ENCODE results near the gene DRICH1. TPM values are rescaled to one million over a fixed set of nuclear protein-coding genes. Genes with fewer than 3 reads are reported as not detected.

Gene DRICH1
- total and polyA plus RNA-seq, 2 of the 13 experiments (the other 11 are each of a cell fraction or from before 2014, with no cell fraction given) = 0.22 to 0.66 TPM

DNA sequence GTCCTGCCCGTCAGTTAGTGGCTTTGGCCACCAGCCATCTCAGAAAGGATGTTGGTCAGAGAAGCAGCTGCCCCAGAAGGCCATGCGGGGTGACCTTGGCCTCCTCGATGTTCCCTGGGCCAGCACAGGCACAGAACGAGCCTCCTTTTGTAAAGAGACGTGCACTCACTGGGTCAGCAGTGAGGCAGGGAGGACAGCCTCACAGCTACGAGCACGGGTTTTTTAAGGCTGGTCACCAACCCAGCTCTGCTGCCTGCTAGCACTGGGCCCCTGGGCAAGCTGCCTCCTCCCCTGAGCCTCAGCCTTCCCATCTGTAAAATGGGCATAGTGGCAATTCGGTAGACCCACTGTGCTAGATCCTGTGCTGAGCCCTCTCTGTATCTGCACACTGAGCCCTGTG, 62.8 kb downstream of the DRICH1 start (continued):
- TF ChIP-seq NR2F6 (IDR thresholded peaks at IDR 0.05) = no peak
- TF ChIP-seq NR2F6 (CRISPR knock-in tag; IDR thresholded peaks at IDR 0.05) = peak; percentile 40; the same call in 1 of the 2 replicates
- TF ChIP-seq, protein P1, sequence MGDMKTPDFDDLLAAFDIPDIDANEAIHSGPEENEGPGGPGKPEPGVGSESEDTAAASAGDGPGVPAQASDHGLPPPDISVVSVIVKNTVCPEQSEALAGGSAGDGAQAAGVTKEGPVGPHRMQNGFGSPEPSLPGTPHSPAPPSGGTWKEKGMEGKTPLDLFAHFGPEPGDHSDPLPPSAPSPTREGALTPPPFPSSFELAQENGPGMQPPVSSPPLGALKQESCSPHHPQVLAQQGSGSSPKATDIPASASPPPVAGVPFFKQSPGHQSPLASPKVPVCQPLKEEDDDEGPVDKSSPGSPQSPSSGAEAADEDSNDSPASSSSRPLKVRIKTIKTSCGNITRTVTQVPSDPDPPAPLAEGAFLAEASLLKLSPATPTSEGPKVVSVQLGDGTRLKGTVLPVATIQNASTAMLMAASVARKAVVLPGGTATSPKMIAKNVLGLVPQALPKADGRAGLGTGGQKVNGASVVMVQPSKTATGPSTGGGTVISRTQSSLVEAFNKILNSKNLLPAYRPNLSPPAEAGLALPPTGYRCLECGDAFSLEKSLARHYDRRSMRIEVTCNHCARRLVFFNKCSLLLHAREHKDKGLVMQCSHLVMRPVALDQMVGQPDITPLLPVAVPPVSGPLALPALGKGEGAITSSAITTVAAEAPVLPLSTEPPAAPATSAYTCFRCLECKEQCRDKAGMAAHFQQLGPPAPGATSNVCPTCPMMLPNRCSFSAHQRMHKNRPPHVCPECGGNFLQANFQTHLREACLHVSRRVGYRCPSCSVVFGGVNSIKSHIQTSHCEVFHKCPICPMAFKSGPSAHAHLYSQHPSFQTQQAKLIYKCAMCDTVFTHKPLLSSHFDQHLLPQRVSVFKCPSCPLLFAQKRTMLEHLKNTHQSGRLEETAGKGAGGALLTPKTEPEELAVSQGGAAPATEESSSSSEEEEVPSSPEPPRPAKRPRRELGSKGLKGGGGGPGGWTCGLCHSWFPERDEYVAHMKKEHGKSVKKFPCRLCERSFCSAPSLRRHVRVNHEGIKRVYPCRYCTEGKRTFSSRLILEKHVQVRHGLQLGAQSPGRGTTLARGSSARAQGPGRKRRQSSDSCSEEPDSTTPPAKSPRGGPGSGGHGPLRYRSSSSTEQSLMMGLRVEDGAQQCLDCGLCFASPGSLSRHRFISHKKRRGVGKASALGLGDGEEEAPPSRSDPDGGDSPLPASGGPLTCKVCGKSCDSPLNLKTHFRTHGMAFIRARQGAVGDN (CRISPR knock-in tag; IDR thresholded peaks at IDR 0.05) = peak; percentile 59
- peak; percentile 77; the same call in 1 of the 2 replicates for TF ChIP-seq CHD4 (IDR thresholded peaks at IDR 0.05; ENCODE audit: borderline replicate concordance, low read length)
- TF ChIP-seq ZMYM2 (CRISPR knock-in tag; IDR thresholded peaks at IDR 0.05) = 0 out of 2 replicates have a peak, but pooled peaks have one; percentile 29
- no peak for TF ChIP-seq SMARCC2 (IDR thresholded peaks at IDR 0.05)
- TF ChIP-seq, protein P2, sequence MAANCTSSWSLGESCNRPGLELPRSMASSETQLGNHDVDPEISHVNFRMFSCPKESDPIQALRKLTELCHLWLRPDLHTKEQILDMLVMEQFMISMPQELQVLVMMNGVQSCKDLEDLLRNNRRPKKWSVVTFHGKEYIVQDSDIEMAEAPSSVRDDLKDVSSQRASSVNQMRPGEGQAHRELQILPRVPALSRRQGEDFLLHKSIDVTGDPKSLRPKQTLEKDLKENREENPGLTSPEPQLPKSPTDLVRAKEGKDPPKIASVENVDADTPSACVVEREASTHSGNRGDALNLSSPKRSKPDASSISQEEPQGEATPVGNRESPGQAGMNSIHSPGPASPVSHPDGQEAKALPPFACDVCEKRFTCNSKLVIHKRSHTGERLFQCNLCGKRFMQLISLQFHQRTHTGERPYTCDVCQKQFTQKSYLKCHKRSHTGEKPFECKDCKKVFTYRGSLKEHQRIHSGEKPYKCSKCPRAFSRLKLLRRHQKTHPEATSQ (CRISPR knock-in tag; IDR thresholded peaks at IDR 0.05; ENCODE audit: borderline replicate concordance) = no peak
- TF ChIP-seq, protein P3, sequence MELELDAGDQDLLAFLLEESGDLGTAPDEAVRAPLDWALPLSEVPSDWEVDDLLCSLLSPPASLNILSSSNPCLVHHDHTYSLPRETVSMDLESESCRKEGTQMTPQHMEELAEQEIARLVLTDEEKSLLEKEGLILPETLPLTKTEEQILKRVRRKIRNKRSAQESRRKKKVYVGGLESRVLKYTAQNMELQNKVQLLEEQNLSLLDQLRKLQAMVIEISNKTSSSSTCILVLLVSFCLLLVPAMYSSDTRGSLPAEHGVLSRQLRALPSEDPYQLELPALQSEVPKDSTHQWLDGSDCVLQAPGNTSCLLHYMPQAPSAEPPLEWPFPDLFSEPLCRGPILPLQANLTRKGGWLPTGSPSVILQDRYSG (CRISPR knock-in tag; IDR thresholded peaks at IDR 0.05) = no peak
- no peak for TF ChIP-seq SP5 (CRISPR knock-in tag; IDR thresholded peaks at IDR 0.05; ENCODE audit: borderline replicate concordance, low read depth)
- 0 out of 2 replicates have a peak, but pooled peaks have one; percentile 12 for TF ChIP-seq RCOR2 (CRISPR knock-in tag; IDR thresholded peaks at IDR 0.05)
- peak; percentile 98 for TF ChIP-seq ZNF629 (CRISPR knock-in tag; conservative IDR thresholded peaks at IDR 0.05)
- TF ChIP-seq ZNF143 (CRISPR knock-in tag; IDR thresholded peaks at IDR 0.05) = peak; percentile 51; the same call in 1 of the 2 replicates
- 0 out of 2 replicates have a peak, but pooled peaks have one; percentile 31 for TF ChIP-seq ZNF263 (CRISPR knock-in tag; IDR thresholded peaks at IDR 0.05)
- TF ChIP-seq, protein P4, sequence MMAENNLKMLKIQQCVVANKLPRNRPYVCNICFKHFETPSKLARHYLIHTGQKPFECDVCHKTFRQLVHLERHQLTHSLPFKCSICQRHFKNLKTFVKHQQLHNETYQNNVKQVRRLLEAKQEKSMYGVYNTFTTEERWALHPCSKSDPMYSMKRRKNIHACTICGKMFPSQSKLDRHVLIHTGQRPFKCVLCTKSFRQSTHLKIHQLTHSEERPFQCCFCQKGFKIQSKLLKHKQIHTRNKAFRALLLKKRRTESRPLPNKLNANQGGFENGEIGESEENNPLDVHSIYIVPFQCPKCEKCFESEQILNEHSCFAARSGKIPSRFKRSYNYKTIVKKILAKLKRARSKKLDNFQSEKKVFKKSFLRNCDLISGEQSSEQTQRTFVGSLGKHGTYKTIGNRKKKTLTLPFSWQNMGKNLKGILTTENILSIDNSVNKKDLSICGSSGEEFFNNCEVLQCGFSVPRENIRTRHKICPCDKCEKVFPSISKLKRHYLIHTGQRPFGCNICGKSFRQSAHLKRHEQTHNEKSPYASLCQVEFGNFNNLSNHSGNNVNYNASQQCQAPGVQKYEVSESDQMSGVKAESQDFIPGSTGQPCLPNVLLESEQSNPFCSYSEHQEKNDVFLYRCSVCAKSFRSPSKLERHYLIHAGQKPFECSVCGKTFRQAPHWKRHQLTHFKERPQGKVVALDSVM (CRISPR knock-in tag; IDR thresholded peaks at IDR 0.05) = peak; percentile 89
- TF ChIP-seq ESRRA (CRISPR knock-in tag; IDR thresholded peaks at IDR 0.05; ENCODE audit: low read depth) = 0 out of 2 replicates have a peak, but pooled peaks have one; percentile 26
